Measurements from ENCODE around the gene CD47. TPM values are rescaled to one million over a fixed set of nuclear protein-coding genes. Genes with fewer than 3 reads are reported as not detected.

The CD47 gene
- total and polyA plus RNA-seq, 2 donors from 2014 or later, result 61.7 to 104 TPM

DNA sequence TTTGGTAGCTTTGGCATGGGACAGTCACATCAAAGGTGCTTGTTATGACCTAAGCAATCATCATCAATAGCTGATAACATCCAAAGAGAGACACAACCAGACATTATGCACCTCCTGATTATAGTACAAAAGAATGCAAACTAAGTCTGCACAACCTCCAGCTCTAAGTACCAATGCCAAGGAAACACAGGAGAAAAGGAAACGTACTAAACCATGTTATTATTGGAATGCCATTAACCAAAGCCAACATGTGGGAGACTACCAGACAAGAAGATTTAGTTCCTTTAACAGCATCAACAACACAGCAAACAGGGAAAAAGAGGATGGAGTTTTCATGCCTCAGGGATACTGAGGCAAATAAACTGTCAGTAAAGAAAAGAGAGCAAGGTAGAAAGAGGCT lies 61.4 kb downstream of the CD47 start:
- Histone ChIP-seq H3K9me3 (ENCODE audit: control insufficient read depth in 2 of 3, insufficient read depth in 1 of 3, low read length in 3 of 3) (no peaks in the 10 kb centered on the region), H3K9ac (ENCODE audit: low read length in 3 of 3) (no peak overlapping the region), H3K4me3 (ENCODE audit: low read length in 3 of 3) (no peak overlapping the region), H3K27me3 (ENCODE audit: control insufficient read depth, insufficient read depth, low read length) (no peaks in the 10 kb centered on the region), H3K27ac (ENCODE audit: low read depth in 2 of 2, low read length in 2 of 2) (no peak overlapping the region), H3K36me3 (ENCODE audit: control insufficient read depth in 2 of 3, insufficient read depth in 3 of 3, low read length in 3 of 3) (no peaks in the 10 kb centered on the region), H3K4me1 (ENCODE audit: control insufficient read depth in 2 of 3, insufficient read depth in 2 of 3, low read depth in 1 of 3, low read length in 3 of 3) (peaks cover 0 to 3% (median 0%) of the 10 kb centered on the region in 3 donors)
- TF ChIP-seq, protein P1, sequence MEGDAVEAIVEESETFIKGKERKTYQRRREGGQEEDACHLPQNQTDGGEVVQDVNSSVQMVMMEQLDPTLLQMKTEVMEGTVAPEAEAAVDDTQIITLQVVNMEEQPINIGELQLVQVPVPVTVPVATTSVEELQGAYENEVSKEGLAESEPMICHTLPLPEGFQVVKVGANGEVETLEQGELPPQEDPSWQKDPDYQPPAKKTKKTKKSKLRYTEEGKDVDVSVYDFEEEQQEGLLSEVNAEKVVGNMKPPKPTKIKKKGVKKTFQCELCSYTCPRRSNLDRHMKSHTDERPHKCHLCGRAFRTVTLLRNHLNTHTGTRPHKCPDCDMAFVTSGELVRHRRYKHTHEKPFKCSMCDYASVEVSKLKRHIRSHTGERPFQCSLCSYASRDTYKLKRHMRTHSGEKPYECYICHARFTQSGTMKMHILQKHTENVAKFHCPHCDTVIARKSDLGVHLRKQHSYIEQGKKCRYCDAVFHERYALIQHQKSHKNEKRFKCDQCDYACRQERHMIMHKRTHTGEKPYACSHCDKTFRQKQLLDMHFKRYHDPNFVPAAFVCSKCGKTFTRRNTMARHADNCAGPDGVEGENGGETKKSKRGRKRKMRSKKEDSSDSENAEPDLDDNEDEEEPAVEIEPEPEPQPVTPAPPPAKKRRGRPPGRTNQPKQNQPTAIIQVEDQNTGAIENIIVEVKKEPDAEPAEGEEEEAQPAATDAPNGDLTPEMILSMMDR (IDR thresholded peaks at IDR 0.05; ENCODE audit: borderline replicate concordance, extremely low read depth, insufficient read depth), result no peak
- no peak for DNase-seq
- intact Hi-C loops (cut with DNase I), result no loop called here
- FAIRE-seq, result no peak

DNA sequence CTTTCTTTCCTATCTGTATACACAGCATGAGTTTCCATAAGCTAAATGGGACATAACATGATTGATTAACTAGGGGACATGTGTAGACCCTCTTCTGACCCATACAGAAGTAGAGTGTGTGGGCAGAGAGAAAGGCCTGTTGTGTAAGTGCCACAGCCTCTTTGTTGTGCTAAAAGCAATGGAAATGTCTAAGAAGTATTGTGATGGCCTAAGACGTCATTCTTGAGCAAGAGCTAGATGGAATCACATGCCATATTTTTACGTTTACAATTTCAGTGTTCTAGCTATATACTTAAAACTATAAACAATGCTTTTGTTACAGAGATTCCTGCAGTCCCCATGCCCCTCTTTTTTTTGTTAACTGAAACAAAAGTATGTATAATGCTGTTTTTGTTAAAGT lies 61.9 kb downstream of the CD47 start:
- Histone ChIP-seq H3K36me3 (ENCODE audit: control insufficient read depth in 2 of 3, insufficient read depth in 3 of 3, low read length in 3 of 3) (no peaks in the 10 kb centered on the region), H3K9ac (ENCODE audit: low read length in 3 of 3) (no peak overlapping the region), H3K9me3 (ENCODE audit: control insufficient read depth in 2 of 3, insufficient read depth in 1 of 3, low read length in 3 of 3) (no peaks in the 10 kb centered on the region), H3K4me3 (ENCODE audit: low read length in 3 of 3) (no peak overlapping the region), H3K27ac (ENCODE audit: low read depth in 2 of 2, low read length in 2 of 2) (no peak overlapping the region), H3K27me3 (ENCODE audit: control insufficient read depth, insufficient read depth, low read length) (no peaks in the 10 kb centered on the region), H3K4me1 (ENCODE audit: control insufficient read depth in 2 of 3, insufficient read depth in 2 of 3, low read depth in 1 of 3, low read length in 3 of 3) (peaks cover 0 to 3% (median 0%) of the 10 kb centered on the region in 3 donors)
- no peak for DNase-seq
- intact Hi-C loops (cut with DNase I), result no loop called here
- TF ChIP-seq, protein P1 (IDR thresholded peaks at IDR 0.05; ENCODE audit: borderline replicate concordance, extremely low read depth, insufficient read depth), result no peak
- no peak for FAIRE-seq

DNA sequence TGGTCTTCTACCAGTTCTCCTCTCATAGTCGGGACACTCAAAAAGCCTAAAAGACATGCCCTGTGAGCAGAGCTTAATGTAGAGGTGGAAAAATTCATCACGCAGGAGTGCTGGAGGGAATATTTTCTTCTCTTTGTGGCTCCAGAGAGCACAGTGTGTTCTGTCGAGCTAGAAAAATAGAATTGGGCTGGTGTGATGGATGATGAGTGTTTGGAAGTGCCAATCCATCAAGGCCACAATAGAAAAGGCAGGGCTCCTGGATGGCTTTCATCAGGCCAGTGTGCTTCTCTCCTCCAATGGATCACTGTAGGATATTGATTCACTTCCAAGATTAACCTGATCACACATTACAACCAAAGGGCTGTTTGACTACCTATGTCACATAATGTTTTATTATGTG lies 65.7 kb downstream of the CD47 start:
- FAIRE-seq (no peak), DNase-seq (no peak)
- H3K9ac ChIP-seq (ENCODE audit: low read length in 3 of 3), result no peak overlapping the region
- peaks cover 0 to 3% (median 0%) of the 10 kb centered on the region in 3 donors for H3K4me1 ChIP-seq (ENCODE audit: control insufficient read depth in 2 of 3, insufficient read depth in 2 of 3, low read depth in 1 of 3, low read length in 3 of 3)
- H3K36me3 ChIP-seq (ENCODE audit: control insufficient read depth in 2 of 3, insufficient read depth in 3 of 3, low read length in 3 of 3), result no peaks in the 10 kb centered on the region
- intact Hi-C loops (cut with DNase I), result no loop called here
- H3K9me3 ChIP-seq (ENCODE audit: control insufficient read depth in 2 of 3, insufficient read depth in 1 of 3, low read length in 3 of 3), result no peaks in the 10 kb centered on the region
- no peak overlapping the region for H3K27ac ChIP-seq (ENCODE audit: low read depth in 2 of 2, low read length in 2 of 2)
- H3K27me3 ChIP-seq (ENCODE audit: control insufficient read depth, insufficient read depth, low read length), result no peaks in the 10 kb centered on the region
- H3K4me3 ChIP-seq (ENCODE audit: low read length in 3 of 3), result no peak overlapping the region
- TF ChIP-seq, protein P1 (IDR thresholded peaks at IDR 0.05; ENCODE audit: borderline replicate concordance, extremely low read depth, insufficient read depth), result no peak

All from kidney (tissue), 14 donors.